B cell (primary cell): ENCODE data around the gene MAN2B2. TPM values are rescaled to one million over a fixed set of nuclear protein-coding genes. Genes with fewer than 3 reads are reported as not detected.

Experiments
- ATAC-seq: fragments of 200-7000 bp; cut with Tn5 transposase; one replicate; pipeline ENCODE4 v1.10.0; 2021; ENCODE audit warnings: low read depth, mild to moderate bottlenecking, moderate number of reproducible peaks, moderate library complexity
- CTCF ChIA-PET: fragments of 350-600 bp; sonication (Branson Sonifier 250); formaldehyde crosslinking; loops from one replicate; lab custom pipeline; 2021; ENCODE audit warnings: antibody characterized with exemption, inconsistent platforms; lab: Charles Lee
- POLR2A ChIA-PET: fragments of 350-600 bp; sonication (Branson Sonifier 250); formaldehyde crosslinking; loops from one replicate; lab custom pipeline; 2021; ENCODE audit warnings: antibody characterized with exemption; lab: Charles Lee
- DNase-seq: peaks from one replicate; pipeline ENCODE4 v3.0.0; 2013
- H2AFZ ChIP-seq: 2 replicates; pipeline ENCODE4 v1.6.1; 2012; ENCODE audit warnings: mild to moderate bottlenecking, low read depth, low read length; ENCODE audit not compliant: insufficient read depth, poor library complexity, severe bottlenecking
- H3K27ac ChIP-seq, 2 donors: 1 replicate in 1 of 2; 2 replicates in 1 of 2; pipeline ENCODE4 v1.5.1; 2012 to 2013; ENCODE audit warnings: low read length in 2 of 2, mild to moderate bottlenecking in 2 of 2, moderate library complexity in 1 of 2
- H3K27me3 ChIP-seq, 4 experiments: fragments of 200-600 bp in 1 of 4; sonication (generic) in 1 of 4; replicated peaks in 1 of 4; 1 replicate in 2 of 4; 2 replicates in 2 of 4; pipeline versions ENCODE4 v1.6.1 to v1.7.0; 2013 to 2016; ENCODE audit warnings: low read length in 3 of 4, mild to moderate bottlenecking in 2 of 4, mixed read lengths in 1 of 4, moderate library complexity in 1 of 4; ENCODE audit not compliant: insufficient read depth in 4 of 4, control insufficient read depth in 3 of 4; ENCODE audit errors: control extremely low read depth in 1 of 4
- H3K36me3 ChIP-seq, 2 experiments: replicated peaks in 1 of 2; 1 replicate in 1 of 2; 2 replicates in 1 of 2; pipeline versions ENCODE4 v1.6.1 to v1.7.1; 2013; ENCODE audit warnings: low read length in 1 of 2; ENCODE audit not compliant: insufficient read depth in 2 of 2, control insufficient read depth in 1 of 2; ENCODE audit errors: control extremely low read depth in 1 of 2, extremely low read depth in 1 of 2
- H3K4me1 ChIP-seq, 2 donors: fragments of 200-600 bp in 1 of 2; sonication (generic) in 1 of 2; 1 replicate in 1 of 2; 2 replicates in 1 of 2; pipeline versions ENCODE4 v1.5.1 to v1.6.1; 2013 to 2017; ENCODE audit warnings: low read length in 2 of 2; ENCODE audit not compliant: control insufficient read depth in 2 of 2, insufficient read depth in 2 of 2
- H3K4me2 ChIP-seq: replicated peaks from 2 replicates; pipeline ENCODE3; 2012; ENCODE audit warnings: mild to moderate bottlenecking, low read depth, low read length; ENCODE audit not compliant: poor library complexity, severe bottlenecking
- H3K4me3 ChIP-seq, 5 experiments: fragments of 200-600 bp in 1 of 5; sonication (generic) in 1 of 5; 1 replicate in 3 of 5; 2 replicates in 2 of 5; pipeline versions ENCODE4 v1.5.1 to v1.7.0; 2011 to 2016; ENCODE audit warnings: low read length in 4 of 5, mild to moderate bottlenecking in 4 of 5, low read depth in 2 of 5, control low read depth in 1 of 5, moderate library complexity in 1 of 5; ENCODE audit not compliant: insufficient read depth in 1 of 5; ENCODE audit errors: control extremely low read depth in 1 of 5, extremely low read depth in 1 of 5
- H3K79me2 ChIP-seq: fragments of 200-600 bp; sonication (generic); one replicate; pipeline ENCODE4 v1.6.0; 2016; ENCODE audit warnings: low read length; ENCODE audit not compliant: control insufficient read depth, insufficient read depth
- H3K9ac ChIP-seq: fragments of 200-600 bp; sonication (generic); 2 replicates; pipeline ENCODE4 v1.6.1; 2017; ENCODE audit warnings: mild to moderate bottlenecking, low read length, moderate library complexity
- H3K9me3 ChIP-seq, 3 donors: one replicate each; pipeline versions ENCODE4 v1.6.1 to v1.7.1; 2013; ENCODE audit warnings: low read length in 2 of 3; ENCODE audit not compliant: control insufficient read depth in 2 of 3, insufficient read depth in 1 of 3; ENCODE audit errors: control extremely low read depth in 1 of 3
- H4K20me1 ChIP-seq: 2 replicates; pipeline ENCODE4 v1.6.0; 2012; ENCODE audit warnings: mild to moderate bottlenecking, low read length; ENCODE audit not compliant: insufficient read depth, control insufficient read depth, poor library complexity, severe bottlenecking
- H3K27ac Mint-ChIP-seq: one replicate; pipeline ENCODE4 v1.8.0; 2021; ENCODE audit warnings: mixed read lengths
- H3K27me3 Mint-ChIP-seq: one replicate; pipeline ENCODE4 v1.8.0; 2021; ENCODE audit warnings: mixed read lengths
- H3K4me1 Mint-ChIP-seq: one replicate; pipeline ENCODE4 v1.8.0; 2021; ENCODE audit warnings: mixed read lengths
- H3K4me3 Mint-ChIP-seq: one replicate; pipeline ENCODE4 v1.8.0; 2021; ENCODE audit warnings: mixed read lengths
- H3K9me3 Mint-ChIP-seq: one replicate; pipeline ENCODE4 v1.8.0; 2022; ENCODE audit warnings: mixed read lengths; ENCODE audit not compliant: insufficient read depth
- EZH2 ChIP-seq: IDR thresholded peaks from 2 replicates; pipeline ENCODE4 v1.6.1; 2012; ENCODE audit warnings: borderline replicate concordance, low read depth, mild to moderate bottlenecking, moderate library complexity, low read length; ENCODE audit not compliant: insufficient read depth, poor library complexity, severe bottlenecking
- WGBS: methylation state at CpG from one replicate; pipeline ENCODE4 v1.1.5; 2013; ENCODE audit warnings: missing lambda C conversion rate; ENCODE audit not compliant: insufficient coverage; 5-methylcytosine and 5-hydroxymethylcytosine counted together
- intact Hi-C: fragments of 100-400 bp; cut with micrococcal nuclease; formaldehyde crosslinking; loops from one replicate; pipeline ENCODE4 v1.10.0; 2022
- polyA plus RNA-seq: library from polyadenylated mRNA; depleted of rRNA; stranded (reverse); fragments of >200 nt; gene quantifications from 2 replicates; pipeline ENCODE4 v1.2.3, GENCODE V29; 2012
- total RNA-seq, 2 donors: library from RNA; stranded (reverse); fragments of 120-200 nt in 1 of 2; gene quantifications; 1 replicate in 1 of 2; 2 replicates in 1 of 2; pipeline versions ENCODE4 v1.2.3 to v1.2.4, GENCODE V29; 2013 to 2022
- TF ChIP-seq, protein P1 (sequence below): fragments of 200-600 bp; IDR thresholded peaks from one replicate; pipeline ENCODE4 v1.8.0; 2022; ENCODE audit warnings: antibody characterized with exemption, mild to moderate bottlenecking

MAN2B2 gene
- total and polyA plus RNA-seq, 2 donors (not counting 1 experiment from before 2014, with no cell fraction given), result 35.0 to 37.0 TPM

DNA sequence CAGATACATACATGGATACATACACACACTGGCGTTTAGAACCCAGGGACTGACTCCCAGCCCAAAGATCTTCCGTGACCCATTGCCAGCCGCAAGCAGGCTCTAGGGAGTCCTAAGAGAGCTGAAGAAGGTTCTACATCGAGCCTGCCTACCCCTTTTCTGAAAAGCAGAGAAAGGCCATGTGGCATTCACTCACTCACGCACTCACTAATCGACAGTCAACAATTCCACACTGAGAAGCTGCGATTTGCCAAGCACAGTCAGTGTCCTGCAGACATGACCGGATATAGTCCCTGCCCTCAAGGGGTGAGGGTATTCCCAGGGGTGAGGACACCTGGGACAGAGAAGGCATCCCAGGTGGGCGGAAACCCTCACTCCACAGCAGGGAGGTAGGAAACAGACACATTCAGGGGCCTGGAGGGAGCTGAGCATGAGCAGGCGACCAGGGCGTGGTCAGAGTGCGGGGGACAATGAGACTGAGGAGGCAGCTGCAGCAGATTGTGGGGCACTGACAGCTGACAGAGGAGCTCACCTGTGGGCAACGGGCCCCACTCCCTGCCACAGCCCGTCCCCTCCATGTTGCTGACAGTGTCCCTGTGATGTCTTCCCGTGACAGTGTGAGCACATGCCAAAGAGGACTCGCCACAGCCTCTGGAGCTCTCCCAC lies 13.2 kb upstream of the MAN2B2 start:
- CTCF ChIA-PET, result interaction anchor here (0.7 kb wide), 1 partner anchor 12 kb away, joined by 3 read pairs; no protein-coding TSS in a partner anchor
- DNase-seq (no peak), ATAC-seq (no peak)
- WGBS, result 66% methylated on average over 12 of the region's 16 CpGs
- no peaks in the 10 kb centered on the region for H3K79me2 ChIP-seq
- H3K9ac ChIP-seq, result no peak overlapping the region
- H3K9me3 ChIP-seq, result peaks cover 0 to 15% (median 0%) of the 10 kb centered on the region in 3 donors
- H3K4me3 ChIP-seq, result no peak overlapping the region
- H3K4me3 Mint-ChIP-seq, result peak overlapping the region; percentile 23
- TF ChIP-seq EZH2, result no peak
- TF ChIP-seq, protein P1, sequence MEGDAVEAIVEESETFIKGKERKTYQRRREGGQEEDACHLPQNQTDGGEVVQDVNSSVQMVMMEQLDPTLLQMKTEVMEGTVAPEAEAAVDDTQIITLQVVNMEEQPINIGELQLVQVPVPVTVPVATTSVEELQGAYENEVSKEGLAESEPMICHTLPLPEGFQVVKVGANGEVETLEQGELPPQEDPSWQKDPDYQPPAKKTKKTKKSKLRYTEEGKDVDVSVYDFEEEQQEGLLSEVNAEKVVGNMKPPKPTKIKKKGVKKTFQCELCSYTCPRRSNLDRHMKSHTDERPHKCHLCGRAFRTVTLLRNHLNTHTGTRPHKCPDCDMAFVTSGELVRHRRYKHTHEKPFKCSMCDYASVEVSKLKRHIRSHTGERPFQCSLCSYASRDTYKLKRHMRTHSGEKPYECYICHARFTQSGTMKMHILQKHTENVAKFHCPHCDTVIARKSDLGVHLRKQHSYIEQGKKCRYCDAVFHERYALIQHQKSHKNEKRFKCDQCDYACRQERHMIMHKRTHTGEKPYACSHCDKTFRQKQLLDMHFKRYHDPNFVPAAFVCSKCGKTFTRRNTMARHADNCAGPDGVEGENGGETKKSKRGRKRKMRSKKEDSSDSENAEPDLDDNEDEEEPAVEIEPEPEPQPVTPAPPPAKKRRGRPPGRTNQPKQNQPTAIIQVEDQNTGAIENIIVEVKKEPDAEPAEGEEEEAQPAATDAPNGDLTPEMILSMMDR, result no peak
- POLR2A ChIA-PET, result no interaction called here
- peaks cover 0 to 58% (median 24%) of the 10 kb centered on the region in 4 experiments for H3K27me3 ChIP-seq
- no peaks in the 10 kb centered on the region for H3K9me3 Mint-ChIP-seq
- H4K20me1 ChIP-seq, result no peaks in the 10 kb centered on the region
- H3K4me1 ChIP-seq, result peaks cover 7 to 22% of the 10 kb centered on the region in 2 donors
- H2AFZ ChIP-seq, result no peak overlapping the region
- H3K27me3 Mint-ChIP-seq, result peaks cover 78% of the 10 kb centered on the region
- no peak overlapping the region for H3K27ac ChIP-seq
- H3K27ac Mint-ChIP-seq, result no peak overlapping the region
- no peaks in the 10 kb centered on the region for H3K36me3 ChIP-seq
- H3K4me2 ChIP-seq, result no peak overlapping the region
- peaks cover 13% of the 10 kb centered on the region for H3K4me1 Mint-ChIP-seq
- intact Hi-C loops, result no loop called here
